Measurements from ENCODE around the gene DIS3L2.

DNA sequence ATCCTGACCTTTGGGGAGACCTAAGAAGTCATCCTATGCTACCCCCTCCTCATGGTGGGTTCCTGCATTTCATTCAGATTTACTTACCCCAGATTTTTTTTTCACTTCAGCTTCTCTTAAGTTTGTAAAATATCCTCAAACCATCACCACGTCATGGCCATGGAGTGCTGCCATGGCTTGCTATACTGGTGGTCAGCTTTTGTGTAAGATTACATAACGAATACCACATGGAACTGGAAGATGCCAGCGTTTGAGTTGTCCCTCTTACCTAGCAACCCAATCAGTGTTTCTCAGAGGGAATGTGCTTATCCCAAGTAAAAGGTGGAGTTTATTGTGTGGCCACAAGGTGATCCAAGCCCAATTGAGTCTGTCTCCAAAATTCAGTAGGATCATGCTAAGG is 268.4 kb downstream of the DIS3L2 start:
- TF ChIP-seq TAF1 (IDR thresholded peaks at IDR 0.05; ENCODE audit: borderline replicate concordance, insufficient read depth, low read length) (no peak), POLR2AphosphoS5 (IDR thresholded peaks at IDR 0.05; ENCODE audit: low read depth, low read length) (no peak), SIN3A (IDR thresholded peaks at IDR 0.05; ENCODE audit: borderline replicate concordance, insufficient read depth, low read length) (no peak)
- TF ChIP-seq, protein P1, sequence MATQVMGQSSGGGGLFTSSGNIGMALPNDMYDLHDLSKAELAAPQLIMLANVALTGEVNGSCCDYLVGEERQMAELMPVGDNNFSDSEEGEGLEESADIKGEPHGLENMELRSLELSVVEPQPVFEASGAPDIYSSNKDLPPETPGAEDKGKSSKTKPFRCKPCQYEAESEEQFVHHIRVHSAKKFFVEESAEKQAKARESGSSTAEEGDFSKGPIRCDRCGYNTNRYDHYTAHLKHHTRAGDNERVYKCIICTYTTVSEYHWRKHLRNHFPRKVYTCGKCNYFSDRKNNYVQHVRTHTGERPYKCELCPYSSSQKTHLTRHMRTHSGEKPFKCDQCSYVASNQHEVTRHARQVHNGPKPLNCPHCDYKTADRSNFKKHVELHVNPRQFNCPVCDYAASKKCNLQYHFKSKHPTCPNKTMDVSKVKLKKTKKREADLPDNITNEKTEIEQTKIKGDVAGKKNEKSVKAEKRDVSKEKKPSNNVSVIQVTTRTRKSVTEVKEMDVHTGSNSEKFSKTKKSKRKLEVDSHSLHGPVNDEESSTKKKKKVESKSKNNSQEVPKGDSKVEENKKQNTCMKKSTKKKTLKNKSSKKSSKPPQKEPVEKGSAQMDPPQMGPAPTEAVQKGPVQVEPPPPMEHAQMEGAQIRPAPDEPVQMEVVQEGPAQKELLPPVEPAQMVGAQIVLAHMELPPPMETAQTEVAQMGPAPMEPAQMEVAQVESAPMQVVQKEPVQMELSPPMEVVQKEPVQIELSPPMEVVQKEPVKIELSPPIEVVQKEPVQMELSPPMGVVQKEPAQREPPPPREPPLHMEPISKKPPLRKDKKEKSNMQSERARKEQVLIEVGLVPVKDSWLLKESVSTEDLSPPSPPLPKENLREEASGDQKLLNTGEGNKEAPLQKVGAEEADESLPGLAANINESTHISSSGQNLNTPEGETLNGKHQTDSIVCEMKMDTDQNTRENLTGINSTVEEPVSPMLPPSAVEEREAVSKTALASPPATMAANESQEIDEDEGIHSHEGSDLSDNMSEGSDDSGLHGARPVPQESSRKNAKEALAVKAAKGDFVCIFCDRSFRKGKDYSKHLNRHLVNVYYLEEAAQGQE (IDR thresholded peaks at IDR 0.05; ENCODE audit: insufficient read depth in 1 of 2, low read depth in 2 of 2, low read length in 2 of 2): no peak

Measured in PFSK-1 (cell line).